ENCODE measurements around the gene NFATC4. TPM values are rescaled to one million over a fixed set of nuclear protein-coding genes. Genes with fewer than 3 reads are reported as not detected.
"Not testable (repeated sequence)": the region's sequence is repeated elsewhere in the genome, so short reads cannot be mapped to it uniquely, and the experiment has no call there.

NFATC4 gene
- total RNA-seq, 2 donors from 2014 or later, result 75.1 to 87.2 TPM

GRCh38 chr14:24337144-24337823 is 30.7 kb upstream of the NFATC4 start:
- intact Hi-C loops (cut with DNase I), result no loop called here
- DNase-seq (ENCODE audit: low spot score), result peak; percentile 18

GRCh38 chr14:24337824-24338175 is 30.2 kb upstream of the NFATC4 start:
- intact Hi-C loops (cut with DNase I), result no loop called here
- DNase-seq (ENCODE audit: low spot score), result peak; percentile 70

DNA sequence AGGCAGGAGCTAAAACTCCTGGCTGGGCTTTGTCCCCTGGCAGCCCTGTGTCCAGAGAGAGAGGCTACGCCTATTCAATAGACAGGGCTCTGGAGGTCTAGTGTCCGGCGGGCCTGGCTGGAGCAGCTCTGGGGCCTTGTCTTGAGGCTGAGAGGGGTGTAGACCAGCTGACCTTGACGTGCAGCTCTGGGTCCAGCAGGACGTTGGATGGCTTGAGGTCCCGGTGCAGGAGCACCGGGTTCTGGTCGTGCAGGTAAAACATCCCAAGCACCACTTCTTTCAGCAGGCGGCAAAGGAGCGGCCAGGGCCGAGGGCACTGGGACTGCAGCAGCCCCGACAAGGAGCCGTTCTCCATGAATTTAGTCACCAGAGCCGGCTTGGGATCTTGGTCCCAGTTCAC is 29.1 kb upstream of the NFATC4 start:
- intact Hi-C loops (cut with DNase I), result no loop called here
- peak; percentile 62 for DNase-seq (ENCODE audit: low spot score)

DNA sequence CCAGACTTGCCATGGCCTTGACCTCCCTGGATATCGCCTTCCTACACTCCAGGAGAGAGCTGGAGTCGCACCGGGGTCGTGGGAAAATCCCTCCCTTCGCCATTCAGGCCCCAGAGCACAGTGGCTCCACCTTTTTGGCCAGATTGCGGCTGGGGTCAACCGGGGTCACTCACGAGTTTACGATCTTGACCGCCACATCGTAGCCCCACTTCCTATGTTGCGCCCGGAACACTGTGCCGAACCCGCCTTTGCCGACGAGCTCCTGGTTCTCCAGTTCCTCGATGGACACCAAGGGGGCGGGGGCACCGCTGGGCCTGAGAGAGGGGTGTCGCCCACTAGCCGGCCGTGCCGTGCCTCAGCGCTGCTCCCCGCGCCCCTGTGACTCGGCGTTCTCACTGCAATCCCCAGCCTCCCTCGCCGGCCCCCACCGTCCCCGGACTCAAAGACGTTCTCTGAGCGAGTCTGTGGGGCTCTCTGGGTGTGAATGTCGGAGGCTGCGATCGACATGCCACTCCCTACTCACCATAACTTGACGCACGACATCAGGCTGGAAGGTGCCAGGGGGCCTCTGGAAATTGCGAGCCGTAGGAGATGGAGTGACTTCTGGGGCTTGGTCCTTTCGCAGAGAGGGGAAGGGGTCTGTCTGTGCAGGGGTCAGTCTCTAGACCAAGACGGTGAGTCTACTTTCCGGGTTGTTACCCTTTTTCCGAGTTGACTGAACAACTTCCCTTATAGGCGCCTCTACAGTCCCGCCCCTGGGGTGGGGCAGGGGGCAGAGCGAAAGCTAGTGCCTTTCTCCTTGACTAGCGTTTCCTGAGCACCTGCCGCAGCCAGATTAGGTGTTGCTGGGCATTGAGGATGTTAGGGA is 28.5 kb upstream of the NFATC4 start, which contains the start of gene RIPK3:
Gene RIPK3, minus strand, starts transcription at position 708 of the 868 bp plus-strand sequence. Its CDS starts 165 bp downstream, at position 543.
- intact Hi-C loops (cut with DNase I), result no loop called here
- peak; percentile 85 for DNase-seq (ENCODE audit: low spot score)

DNA sequence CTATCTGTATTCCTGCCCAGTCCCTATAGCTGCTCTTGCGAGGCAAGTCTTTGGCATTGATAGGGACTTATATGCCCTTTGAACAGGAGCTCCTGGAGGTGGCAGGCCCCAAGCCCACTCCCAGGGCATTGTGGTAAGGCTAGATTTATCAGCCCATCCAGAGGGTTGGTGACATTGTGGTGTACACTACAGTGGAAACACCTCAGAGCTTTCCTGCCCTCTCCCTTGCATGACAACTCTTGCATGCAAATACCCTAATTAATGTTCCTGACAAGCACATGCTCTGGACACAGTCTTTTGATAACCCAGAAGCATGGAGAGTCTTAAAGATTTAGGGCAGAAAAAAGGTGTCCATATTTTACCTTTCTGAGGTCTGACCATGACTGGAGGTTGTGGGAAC is 27.4 kb upstream of the NFATC4 start:
- intact Hi-C loops (cut with DNase I), result no loop called here
- DNase-seq (ENCODE audit: low spot score), result peak; percentile 28

DNA sequence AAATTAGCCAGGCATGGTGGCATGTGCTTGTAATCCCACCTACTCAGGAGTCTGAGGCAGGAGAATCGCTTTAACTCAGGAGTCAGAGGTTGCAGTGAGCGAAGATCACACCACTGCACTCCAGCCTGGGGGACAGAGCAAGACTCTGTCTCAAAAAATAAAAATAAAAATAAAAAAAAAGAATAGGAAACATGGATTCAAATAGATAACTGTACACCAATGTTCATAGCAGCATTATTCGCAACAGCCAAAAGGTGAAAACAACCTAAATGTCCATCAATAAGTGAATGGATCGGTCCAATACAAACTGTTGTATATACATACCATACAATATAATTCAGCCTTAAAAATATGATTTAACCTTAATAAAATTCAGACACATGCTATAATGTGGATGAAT is 25.1 kb upstream of the NFATC4 start:
- intact Hi-C loops (cut with DNase I), result no loop called here
- DNase-seq (ENCODE audit: low spot score), result no peak

GRCh38 chr14:24343795-24344660 is 24.0 kb upstream of the NFATC4 start:
- DNase-seq (ENCODE audit: low spot score), result peak; percentile 17
- intact Hi-C loops (cut with DNase I), result no loop called here

DNA sequence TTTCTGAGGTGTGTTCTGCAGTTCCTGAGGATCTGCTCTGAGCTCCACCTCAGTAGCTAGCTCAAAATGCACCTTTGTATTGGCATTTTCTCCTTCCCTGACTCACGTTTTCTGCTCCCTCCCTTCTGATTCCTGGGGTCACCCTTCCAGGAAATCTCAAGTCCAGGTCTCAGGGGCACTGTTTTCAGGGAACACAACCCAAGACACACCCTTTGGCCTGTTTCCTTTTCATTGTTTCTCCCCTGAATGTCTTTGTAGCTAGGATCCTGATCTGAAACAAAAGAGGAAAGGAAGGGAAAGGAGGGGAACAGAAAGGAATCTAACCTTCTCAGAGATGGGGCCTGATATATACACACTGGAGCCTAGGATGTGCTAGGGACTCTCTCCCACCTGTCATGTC is 20.9 kb upstream of the NFATC4 start:
- intact Hi-C loops (cut with DNase I), result no loop called here
- peak; percentile 2 for DNase-seq (ENCODE audit: low spot score)

GRCh38 chr14:24348186-24348585 is 19.8 kb upstream of the NFATC4 start:
- DNase-seq (ENCODE audit: low spot score), result peak; percentile 46
- intact Hi-C loops (cut with DNase I), result no loop called here

GRCh38 chr14:24349742-24350141 is 18.2 kb upstream of the NFATC4 start:
- intact Hi-C loops (cut with DNase I), result no loop called here
- peak; percentile 11 for DNase-seq (ENCODE audit: low spot score)

- intact Hi-C loops (cut with DNase I), result no loop called here
- peak; percentile 56 for DNase-seq (ENCODE audit: low spot score)
These were observed 16.5 kb upstream of the NFATC4 start for GRCh38 chr14:24351517-24351916.

DNA sequence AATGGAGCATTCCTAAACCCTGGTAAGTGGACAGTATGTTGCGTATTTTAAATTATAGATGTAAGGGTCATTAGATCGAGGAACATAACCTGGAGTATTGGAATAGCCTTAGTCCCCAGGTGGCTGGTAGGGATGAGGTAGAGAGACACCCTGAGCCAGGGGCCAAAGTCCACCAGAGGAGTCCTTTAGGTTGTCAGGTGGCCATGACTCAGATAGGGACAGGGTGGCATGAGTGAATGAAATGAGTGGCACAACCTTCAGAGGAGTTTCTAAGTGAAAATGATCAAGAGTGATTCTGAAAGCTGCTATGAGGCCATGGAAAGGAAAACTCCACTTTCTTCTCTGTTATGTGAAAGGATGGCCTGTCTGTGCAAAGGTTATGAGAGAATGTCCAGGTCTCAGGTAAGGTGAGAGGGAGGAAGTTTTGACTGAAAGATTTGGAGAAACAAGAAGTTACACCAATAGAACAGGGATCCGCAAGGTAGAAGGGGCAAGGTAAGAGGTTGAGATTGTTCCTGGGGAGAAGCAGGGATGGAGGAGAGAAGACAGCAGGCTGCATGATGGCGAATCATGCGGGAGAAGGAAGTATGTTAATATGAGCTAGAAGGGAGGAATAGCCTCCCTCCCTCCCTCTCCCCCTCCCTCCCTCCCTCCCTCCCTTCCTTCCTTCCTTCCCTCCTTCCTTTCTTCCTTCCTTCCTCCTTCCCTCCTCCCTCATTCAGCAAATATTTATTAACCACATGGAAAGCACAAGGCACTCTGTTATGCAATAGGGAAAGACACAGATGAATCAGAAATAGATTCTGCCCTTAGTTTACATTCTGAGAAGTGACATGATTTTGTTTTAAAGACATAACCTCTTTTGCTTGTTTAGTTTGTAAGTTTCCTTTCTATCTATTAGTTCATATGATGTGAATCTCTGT is 14.2 kb upstream of the NFATC4 start:
- peak; percentile 8 for DNase-seq (ENCODE audit: low spot score)
- intact Hi-C loops (cut with DNase I), result no loop called here

DNA sequence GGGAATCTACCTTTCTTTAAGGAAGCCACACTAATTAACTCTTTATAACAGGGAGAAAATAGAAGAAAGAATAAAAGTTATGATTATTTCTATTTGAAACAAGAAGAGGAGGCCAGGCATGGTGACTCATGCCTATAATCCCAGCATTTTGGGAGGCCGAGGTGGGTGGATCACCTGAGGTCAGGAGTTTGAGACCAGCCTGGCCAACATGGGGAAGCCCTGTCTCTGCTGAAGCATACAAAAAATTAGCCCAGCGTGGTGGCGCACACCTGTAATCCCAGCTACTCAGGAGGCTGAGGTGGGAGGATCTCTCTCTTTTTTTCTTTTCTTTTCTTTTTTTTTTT is 13.5 kb upstream of the NFATC4 start:
- DNase-seq (ENCODE audit: low spot score), result peak; percentile 8
- intact Hi-C loops (cut with DNase I), result not testable (repeated sequence)

DNA sequence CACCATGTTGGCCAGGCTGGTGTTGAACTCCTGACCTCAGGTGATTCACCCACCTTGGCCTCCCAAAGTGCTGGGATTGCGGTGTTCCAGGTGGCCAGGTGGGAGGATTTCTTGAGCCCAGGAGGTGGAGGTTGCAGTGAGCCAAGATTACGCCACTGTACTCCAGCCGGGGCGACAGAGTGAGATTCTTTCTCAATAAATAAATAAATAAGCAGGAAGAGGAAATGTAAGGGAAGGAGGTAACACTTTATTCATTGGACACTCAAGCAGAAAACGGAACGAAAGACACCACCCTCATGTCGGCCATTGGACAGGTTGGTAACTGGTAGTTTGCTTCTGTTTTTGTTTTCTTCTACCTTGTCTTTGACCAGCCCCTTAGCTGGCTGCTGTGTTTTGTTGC is 13.0 kb upstream of the NFATC4 start:
- peak; percentile 50 for DNase-seq (ENCODE audit: low spot score)
- intact Hi-C loops (cut with DNase I), result no loop called here

DNA sequence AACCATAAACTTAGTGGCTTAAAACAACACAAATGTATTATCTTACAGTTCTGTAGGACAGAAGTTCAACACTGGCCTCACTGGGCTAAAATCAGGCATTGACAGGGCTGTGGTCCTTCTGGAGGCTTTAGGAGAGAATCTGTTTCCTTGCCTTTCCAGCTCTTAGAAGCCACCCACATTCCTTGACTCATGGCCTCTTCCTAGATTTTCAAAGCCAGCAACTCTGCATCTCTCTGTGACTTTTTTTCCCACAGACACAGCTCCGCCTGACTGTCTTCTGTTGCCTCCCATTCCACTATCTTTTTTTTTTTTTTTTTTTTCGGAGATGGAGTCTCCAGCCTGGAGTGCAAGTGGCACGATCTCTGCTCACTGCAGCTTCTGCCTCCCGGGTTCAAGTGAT is 11.8 kb upstream of the NFATC4 start:
- intact Hi-C loops (cut with DNase I), result no loop called here
- DNase-seq (ENCODE audit: low spot score), result peak; percentile 8

- intact Hi-C loops (cut with DNase I), result no loop called here
These were observed 7.7 kb upstream of the NFATC4 start for GRCh38 chr14:24360281-24360680.

GRCh38 chr14:24361326-24361725 is 6.7 kb upstream of the NFATC4 start:
- no peak for DNase-seq (ENCODE audit: low spot score)
- intact Hi-C loops (cut with DNase I), result no loop called here

More at GRCh38 chr14:24360281-24360680, 7.7 kb upstream of the NFATC4 start:
- no peak for DNase-seq (ENCODE audit: low spot score)

- peak; percentile 6 for DNase-seq (ENCODE audit: low spot score)
- intact Hi-C loops (cut with DNase I), result no loop called here
These were observed 5.6 kb upstream of the NFATC4 start for GRCh38 chr14:24362241-24362960.
